Hepatocyte (in vitro differentiated cells): ENCODE data around the gene RABL6. TPM values are rescaled to one million over a fixed set of nuclear protein-coding genes. Genes with fewer than 3 reads are reported as not detected.

Source experiments
- DNase-seq: peaks from one replicate; pipeline ENCODE4 v3.0.0-alpha.2; 2016; ENCODE audit warnings: low spot score
- H2AFZ ChIP-seq: fragments of 200-600 bp; sonication (generic); 2 replicates; pipeline ENCODE4 v1.6.0; 2016; ENCODE audit warnings: antibody characterized with exemption, mild to moderate bottlenecking
- H3K27ac ChIP-seq: fragments of 200-600 bp; sonication (generic); 2 replicates; pipeline ENCODE4 v1.5.1; 2016; ENCODE audit warnings: mild to moderate bottlenecking
- H3K27me3 ChIP-seq: fragments of 200-600 bp; sonication (generic); 2 replicates; pipeline ENCODE4 v1.6.1; 2016
- H3K36me3 ChIP-seq: fragments of 200-600 bp; sonication (generic); replicated peaks from 2 replicates; pipeline ENCODE4 v1.5.1; 2016; ENCODE audit warnings: low read depth; ENCODE audit not compliant: insufficient read depth
- H3K4me1 ChIP-seq: fragments of 200-600 bp; sonication (generic); 2 replicates; pipeline ENCODE4 v1.5.1; 2016; ENCODE audit warnings: mild to moderate bottlenecking, moderate library complexity; ENCODE audit not compliant: insufficient read depth
- H3K4me2 ChIP-seq: fragments of 200-600 bp; sonication (generic); 2 replicates; pipeline ENCODE4 v1.6.0; 2016
- H3K4me3 ChIP-seq: fragments of 200-600 bp; sonication (generic); 2 replicates; pipeline ENCODE4 v1.5.1; 2016; ENCODE audit warnings: mild to moderate bottlenecking
- H3K79me2 ChIP-seq: fragments of 200-600 bp; sonication (generic); 2 replicates; pipeline ENCODE4 v1.6.0; 2017; ENCODE audit warnings: mild to moderate bottlenecking
- H3K9me2 ChIP-seq: fragments of 200-600 bp; sonication (generic); replicated peaks from 2 replicates; pipeline ENCODE4 v1.6.0; 2017; ENCODE audit warnings: mild to moderate bottlenecking; ENCODE audit not compliant: insufficient read depth
- H3K9me3 ChIP-seq: fragments of 200-600 bp; sonication (generic); 2 replicates; pipeline ENCODE4 v1.5.1; 2016; ENCODE audit warnings: low read depth, mild to moderate bottlenecking
- H4K20me1 ChIP-seq: fragments of 200-600 bp; sonication (generic); 2 replicates; pipeline ENCODE4 v1.6.0; 2016; ENCODE audit warnings: mild to moderate bottlenecking; ENCODE audit not compliant: insufficient read depth, poor library complexity, severe bottlenecking
- EZH2 ChIP-seq: fragments of 200-600 bp; sonication (generic); IDR thresholded peaks from 2 replicates; pipeline ENCODE4 v1.6.1; 2016; ENCODE audit warnings: antibody characterized with exemption, mild to moderate bottlenecking, borderline replicate concordance
- EZH2phosphoT487 ChIP-seq: fragments of 200-600 bp; sonication (generic); IDR thresholded peaks from one replicate; pipeline ENCODE4 v1.6.1; 2018; ENCODE audit warnings: antibody characterized with exemption, mild to moderate bottlenecking, low read depth, moderate library complexity; ENCODE audit not compliant: unreplicated experiment, severe bottlenecking
- WGBS: methylation state at CpG from one replicate; pipeline ENCODE4 v1.1.6; 2016; ENCODE audit warnings: low lambda C conversion rate; ENCODE audit errors: missing lambda C conversion rate; 5-methylcytosine and 5-hydroxymethylcytosine counted together
- polyA plus RNA-seq: library from polyadenylated mRNA; unstranded; fragments of >200 nt; fragmentation: Nextera tagmentation; extraction: Ambion mirVana; gene quantifications from 2 replicates; pipeline ENCODE4 v1.2.1, GENCODE V29; 2016
- total RNA-seq: library from RNA; depleted of rRNA; stranded (reverse); fragments of >200 nt; gene quantifications from 2 replicates; pipeline ENCODE4 v1.2.3, GENCODE V29; 2014
- TF ChIP-seq, protein P1 (sequence below): fragments of 200-600 bp; sonication (generic); IDR thresholded peaks from 2 replicates; pipeline ENCODE4 v1.5.1; 2016; ENCODE audit warnings: antibody characterized with exemption, mild to moderate bottlenecking; ENCODE audit not compliant: poor library complexity

RABL6 gene
- total and polyA plus RNA-seq, 2 experiments from 2014 or later = 72.3 to 103 TPM

DNA sequence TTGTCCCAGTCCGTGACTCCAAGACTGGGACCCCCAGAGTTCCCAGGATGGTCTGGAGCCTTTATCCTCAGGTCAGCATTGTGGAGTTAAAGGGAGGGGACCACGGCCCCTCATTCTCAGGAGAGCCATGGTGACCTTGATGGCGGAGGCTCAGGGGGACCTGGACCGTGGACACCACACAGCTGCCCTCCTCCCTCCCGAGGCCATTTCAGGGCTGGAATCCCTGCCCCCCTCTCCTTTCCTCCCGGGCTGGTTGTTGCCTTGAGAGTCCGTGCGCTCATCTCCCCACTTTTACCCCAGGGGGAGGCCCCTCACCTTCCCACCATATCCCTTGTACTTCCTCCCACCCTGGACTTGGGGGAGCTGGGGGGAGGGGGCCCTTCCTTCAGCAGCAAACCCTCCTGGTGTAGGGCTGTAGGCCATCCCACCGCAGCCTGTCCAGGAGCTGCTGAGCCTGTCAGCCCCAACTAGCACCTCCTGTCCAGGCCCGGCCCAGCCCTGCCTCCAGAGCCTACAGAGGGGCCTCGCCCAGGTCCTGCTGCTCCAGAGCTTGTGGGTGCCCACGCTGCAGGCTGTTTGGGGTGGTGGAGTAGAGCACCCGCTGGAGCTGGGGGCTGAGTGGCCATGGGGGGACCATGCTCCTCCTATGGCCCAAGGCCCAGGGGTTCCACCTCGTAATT, 20.2 kb downstream of the RABL6 start:
- DNase-seq = no peak
- Histone ChIP-seq H3K79me2 (peaks cover 5% of the 10 kb centered on the region), H2AFZ (no peak overlapping the region), H4K20me1 (no peaks in the 10 kb centered on the region), H3K9me2 (no peaks in the 10 kb centered on the region), H3K9me3 (no peaks in the 10 kb centered on the region), H3K4me1 (no peaks in the 10 kb centered on the region), H3K4me2 (no peak overlapping the region), H3K27ac (no peak overlapping the region), H3K4me3 (no peak overlapping the region), H3K36me3 (no peaks in the 10 kb centered on the region), H3K27me3 (no peaks in the 10 kb centered on the region)
- TF ChIP-seq, protein P1, sequence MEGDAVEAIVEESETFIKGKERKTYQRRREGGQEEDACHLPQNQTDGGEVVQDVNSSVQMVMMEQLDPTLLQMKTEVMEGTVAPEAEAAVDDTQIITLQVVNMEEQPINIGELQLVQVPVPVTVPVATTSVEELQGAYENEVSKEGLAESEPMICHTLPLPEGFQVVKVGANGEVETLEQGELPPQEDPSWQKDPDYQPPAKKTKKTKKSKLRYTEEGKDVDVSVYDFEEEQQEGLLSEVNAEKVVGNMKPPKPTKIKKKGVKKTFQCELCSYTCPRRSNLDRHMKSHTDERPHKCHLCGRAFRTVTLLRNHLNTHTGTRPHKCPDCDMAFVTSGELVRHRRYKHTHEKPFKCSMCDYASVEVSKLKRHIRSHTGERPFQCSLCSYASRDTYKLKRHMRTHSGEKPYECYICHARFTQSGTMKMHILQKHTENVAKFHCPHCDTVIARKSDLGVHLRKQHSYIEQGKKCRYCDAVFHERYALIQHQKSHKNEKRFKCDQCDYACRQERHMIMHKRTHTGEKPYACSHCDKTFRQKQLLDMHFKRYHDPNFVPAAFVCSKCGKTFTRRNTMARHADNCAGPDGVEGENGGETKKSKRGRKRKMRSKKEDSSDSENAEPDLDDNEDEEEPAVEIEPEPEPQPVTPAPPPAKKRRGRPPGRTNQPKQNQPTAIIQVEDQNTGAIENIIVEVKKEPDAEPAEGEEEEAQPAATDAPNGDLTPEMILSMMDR = no peak
- TF ChIP-seq EZH2 = no peak
- TF ChIP-seq EZH2phosphoT487 = no peak
- WGBS = 95% methylated on average over 13 of the region's 14 CpGs

DNA sequence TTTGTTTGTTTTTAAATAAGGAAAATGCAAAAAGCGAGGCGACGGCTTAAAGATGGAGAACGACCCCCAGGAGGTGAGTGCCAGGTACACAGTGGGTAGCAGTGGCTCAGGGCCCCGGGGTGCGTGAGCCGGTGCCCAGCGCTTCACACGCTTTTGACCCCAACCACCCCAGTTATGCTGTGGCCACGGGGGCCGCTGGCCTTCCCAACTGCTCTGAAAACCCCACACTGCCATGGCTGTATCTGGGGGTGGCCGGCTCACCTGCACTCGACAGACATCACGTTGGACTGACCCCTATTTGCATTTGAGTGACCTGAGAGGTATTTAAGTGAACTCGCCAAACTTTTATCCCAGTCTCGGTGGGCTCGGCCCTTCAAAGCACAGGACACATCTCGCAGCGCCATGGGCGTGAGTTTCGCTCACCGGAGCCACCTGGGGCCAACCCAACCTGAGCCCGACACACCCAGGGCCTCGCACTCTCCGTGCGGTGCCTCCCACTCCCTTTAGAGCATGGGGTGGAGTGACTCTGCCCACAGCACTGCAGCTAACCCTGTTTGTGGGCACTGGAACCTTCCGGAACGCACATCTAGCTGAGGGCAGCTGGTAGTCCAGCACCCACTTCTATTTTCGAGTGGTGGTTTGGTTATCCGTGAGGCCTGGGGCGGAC, 20.9 kb downstream of the RABL6 start:
- H3K4me2 ChIP-seq = no peak overlapping the region
- WGBS = 96% methylated on average over 31 of the region's 31 CpGs
- no peak for DNase-seq
- H3K4me3 ChIP-seq = no peak overlapping the region
- no peaks in the 10 kb centered on the region for H3K79me2 ChIP-seq
- no peaks in the 10 kb centered on the region for H4K20me1 ChIP-seq
- H3K4me1 ChIP-seq = no peaks in the 10 kb centered on the region
- no peak for TF ChIP-seq EZH2phosphoT487
- TF ChIP-seq, protein P1 = no peak
- no peak for TF ChIP-seq EZH2
- H3K36me3 ChIP-seq = no peaks in the 10 kb centered on the region
- H2AFZ ChIP-seq = no peak overlapping the region
- no peaks in the 10 kb centered on the region for H3K9me2 ChIP-seq
- H3K27ac ChIP-seq = no peak overlapping the region
- H3K9me3 ChIP-seq = no peaks in the 10 kb centered on the region
- no peaks in the 10 kb centered on the region for H3K27me3 ChIP-seq

DNA sequence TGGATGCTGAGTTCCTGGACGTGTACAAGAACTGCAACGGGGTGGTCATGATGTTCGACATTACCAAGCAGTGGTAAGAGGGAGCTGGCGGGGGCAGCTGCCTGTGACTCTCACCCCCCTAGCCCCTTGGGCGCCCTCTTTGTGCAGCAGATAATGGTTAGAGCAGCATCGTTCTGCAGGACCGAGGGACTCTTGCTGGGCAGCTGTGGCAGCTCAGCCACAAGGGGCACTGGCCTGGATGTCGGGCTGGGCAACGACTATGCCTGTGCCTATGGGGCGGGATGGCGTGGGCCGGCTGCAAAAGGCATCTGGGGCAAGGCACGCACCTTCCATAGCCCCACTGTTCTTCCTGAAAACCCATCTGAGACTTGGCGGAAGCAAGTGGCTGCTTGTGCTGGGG, 21.7 kb downstream of the RABL6 start:
- TF ChIP-seq, protein P1 = no peak
- no peak for TF ChIP-seq EZH2phosphoT487
- no peak for TF ChIP-seq EZH2
- Histone ChIP-seq H3K9me2 (no peaks in the 10 kb centered on the region), H3K4me2 (no peak overlapping the region), H3K9me3 (no peaks in the 10 kb centered on the region), H2AFZ (no peak overlapping the region), H3K27ac (no peak overlapping the region), H4K20me1 (no peaks in the 10 kb centered on the region), H3K36me3 (no peaks in the 10 kb centered on the region), H3K27me3 (no peaks in the 10 kb centered on the region), H3K4me1 (no peaks in the 10 kb centered on the region), H3K4me3 (no peak overlapping the region), H3K79me2 (no peaks in the 10 kb centered on the region)
- whole genome bisulfite sequencing = 96% methylated on average over 14 of the region's 14 CpGs
- DNase-seq = no peak
